Kasumi-1 (cell line): ENCODE measurements around the gene NACA2.
A peak's percentile ranks its signal among the peaks of the same experiment; 100 is the strongest.
"Not testable (repeated sequence)": the region's sequence is repeated elsewhere in the genome, so short reads cannot be mapped to it uniquely, and the experiment has no call there.

ENCODE experiments used
- DNase-seq, 2 experiments: peaks; one replicate each; lab custom pipeline; 2025; lab: John Stamatoyannopoulos, UW

The NACA2 gene

GRCh38 chr17:61599608-61600007, 8.6 kb upstream of the NACA2 start:
- no peak for DNase-seq

GRCh38 chr17:61598014-61598413, 7.0 kb upstream of the NACA2 start:
- DNase-seq = no peak

GRCh38 chr17:61597607-61598006, 6.6 kb upstream of the NACA2 start:
- DNase-seq = no peak

- DNase-seq = no peak
These were observed 4.6 kb upstream of the NACA2 start for GRCh38 chr17:61595418-61596186.

GRCh38 chr17:61594294-61594825, 3.3 kb upstream of the NACA2 start:
- DNase-seq = no peak

- peak in 1 of 2 experiments; percentile 19 for DNase-seq
These were observed 2.4 kb upstream of the NACA2 start for GRCh38 chr17:61593426-61593825.

GRCh38 chr17:61591930-61592329, 911 bp upstream of the NACA2 start:
- no peak for DNase-seq

- no peak for DNase-seq
These were observed 1.0 kb downstream of the NACA2 start for GRCh38 chr17:61589990-61590389.

- no peak for DNase-seq
These were observed 3.0 kb downstream of the NACA2 start for GRCh38 chr17:61587807-61588660.

GRCh38 chr17:61587242-61587641, 3.8 kb downstream of the NACA2 start:
- no peak for DNase-seq

GRCh38 chr17:61586622-61587021, 4.4 kb downstream of the NACA2 start:
- DNase-seq = not testable (repeated sequence)

- DNase-seq = no peak
These were observed 4.9 kb downstream of the NACA2 start for GRCh38 chr17:61586031-61586566.

GRCh38 chr17:61584866-61585265, 6.2 kb downstream of the NACA2 start:
- no peak for DNase-seq

GRCh38 chr17:61584266-61584665, 6.8 kb downstream of the NACA2 start:
- DNase-seq = no peak

- DNase-seq = no peak
These were observed 7.3 kb downstream of the NACA2 start for GRCh38 chr17:61583660-61584264.

- DNase-seq = peak; percentile 85 to 93
These were observed 7.8 kb downstream of the NACA2 start for GRCh38 chr17:61583242-61583641.

- DNase-seq = no peak
These were observed 8.4 kb downstream of the NACA2 start for GRCh38 chr17:61582593-61582992.

- DNase-seq = no peak
These were observed 9.2 kb downstream of the NACA2 start for GRCh38 chr17:61581611-61582349.

- DNase-seq = no peak
These were observed 10.5 kb downstream of the NACA2 start for GRCh38 chr17:61580502-61580901.

- DNase-seq = no peak
These were observed 11.1 kb downstream of the NACA2 start for GRCh38 chr17:61579961-61580360.

GRCh38 chr17:61579347-61579746, 11.7 kb downstream of the NACA2 start:
- no peak for DNase-seq

GRCh38 chr17:61578645-61579044, 12.4 kb downstream of the NACA2 start:
- DNase-seq = no peak
